Sigmoid colon (tissue), 7 donors: Measurements from ENCODE around the gene EDARADD. TPM values are rescaled to one million over a fixed set of nuclear protein-coding genes. Genes with fewer than 3 reads are reported as not detected.
"Not testable (repeated sequence)": the region's sequence is repeated elsewhere in the genome, so short reads cannot be mapped to it uniquely, and the experiment has no call there.

Experiments used
- DNase-seq: peaks from one replicate; pipeline ENCODE4 v3.0.0-alpha.2; 2019
- H3K27ac ChIP-seq, 4 donors: fragments of 200-600 bp; sonication (generic); one replicate each; pipeline ENCODE4 v1.5.1; 2016 to 2019; ENCODE audit warnings: mild to moderate bottlenecking in 1 of 4
- H3K27me3 ChIP-seq, 3 donors: fragments of 200-600 bp; sonication (generic); one replicate each; pipeline ENCODE4 v1.5.1; 2019; ENCODE audit warnings: mild to moderate bottlenecking in 1 of 3
- H3K36me3 ChIP-seq, 4 donors: fragments of 200-600 bp; sonication (generic); one replicate each; pipeline ENCODE4 v1.5.1; 2016 to 2019
- H3K4me1 ChIP-seq, 4 donors: fragments of 200-600 bp; sonication (generic); one replicate each; pipeline ENCODE4 v1.5.1; 2017 to 2019
- H3K4me3 ChIP-seq, 4 donors: fragments of 200-600 bp; sonication (generic); one replicate each; pipeline ENCODE4 v1.5.1; 2017 to 2019; ENCODE audit warnings: mild to moderate bottlenecking in 2 of 4, moderate library complexity in 1 of 4
- H3K9me3 ChIP-seq, 4 donors: fragments of 200-600 bp in 3 of 4; sonication (generic) in 3 of 4; one replicate each; pipeline versions ENCODE4 v1.5.1 to v1.6.1; 2013 to 2019
- CTCF ChIP-seq, 4 experiments: fragments of 450-650 bp in 3 of 4; fragments of 200-600 bp in 1 of 4; IDR thresholded peaks; one replicate each; pipeline ENCODE4 v1.5.1; 2016 to 2019; ENCODE audit warnings: antibody characterized with exemption in 4 of 4, mild to moderate bottlenecking in 3 of 4, moderate library complexity in 2 of 4
- EP300 ChIP-seq, 4 donors: sonication (generic); formaldehyde crosslinking; IDR thresholded peaks; one replicate each; pipeline ENCODE4 v1.6.1; 2017; ENCODE audit warnings: antibody characterized with exemption in 4 of 4
- POLR2A ChIP-seq, 2 donors: fragments of 450-650 bp; IDR thresholded peaks; one replicate each; pipeline ENCODE4 v1.6.1; 2016; ENCODE audit warnings: antibody characterized with exemption in 2 of 2, mild to moderate bottlenecking in 2 of 2, moderate library complexity in 2 of 2
- POLR2AphosphoS5 ChIP-seq, 4 donors: sonication (generic); formaldehyde crosslinking; IDR thresholded peaks; one replicate each; pipeline ENCODE4 v1.6.1; 2017; ENCODE audit warnings: antibody characterized with exemption in 4 of 4
- WGBS, 2 donors: extraction: QIAGEN DNeasy Blood & Tissue Kit; methylation state at CpG; one replicate each; pipeline ENCODE4 v1.1.7; 2013; 5-methylcytosine and 5-hydroxymethylcytosine counted together
- intact Hi-C: fragments of 100-400 bp; cut with DNase I; formaldehyde crosslinking; loops from one replicate; pipeline ENCODE4 v1.15.1; 2023
- polyA plus RNA-seq, 3 donors: library from polyadenylated mRNA; stranded (reverse); fragments of 200-250 nt; gene quantifications; one replicate each; pipeline ENCODE4 v1.2.3, GENCODE V29; 2013
- total RNA-seq, 4 donors: library from RNA; depleted of rRNA; stranded (reverse); fragments of >200 nt; gene quantifications; one replicate each; pipeline ENCODE4 v1.1.0, GENCODE V29; 2016
- donor health status: healthy with polysubstance abuse.
- donor health status: Bipolar disorder and iron deficiency.
- donor health status: healthy.

The EDARADD gene
- total and polyA plus RNA-seq, 7 donors, result under 0.01 to 0.41 TPM; not detected in 5

- no peaks in the 10 kb centered on the region for H3K4me1 ChIP-seq
- no peaks in the 10 kb centered on the region for H3K27me3 ChIP-seq
- intact Hi-C loops, result no loop called here
- H3K27ac ChIP-seq, result no peak overlapping the region
- TF ChIP-seq POLR2A (IDR thresholded peaks at IDR 0.05), result no peak
- no peak for TF ChIP-seq EP300 (IDR thresholded peaks at IDR 0.05)
- TF ChIP-seq CTCF (IDR thresholded peaks at IDR 0.05), result no peak
- no peak for TF ChIP-seq POLR2AphosphoS5 (IDR thresholded peaks at IDR 0.05)
- H3K9me3 ChIP-seq, result peaks cover 0 to 4% (median 0%) of the 10 kb centered on the region in 4 donors
- H3K4me3 ChIP-seq, result no peak overlapping the region
- no peaks in the 10 kb centered on the region for H3K36me3 ChIP-seq
- no peak for DNase-seq
- 85 to 88% methylated on average over 7 of the region's 7 CpGs for WGBS, 2 donors
Observed at GRCh38 chr1:236361909-236362590, 32.0 kb upstream of the EDARADD start.

GRCh38 chr1:236363237-236363636 lies 30.8 kb upstream of the EDARADD start:
- 93 to 96% methylated on average over 5 of the region's 5 CpGs for WGBS, 2 donors
- peaks cover 0 to under 1% (median 0%) of the 10 kb centered on the region in 4 donors for H3K9me3 ChIP-seq
- no peak overlapping the region for H3K27ac ChIP-seq
- TF ChIP-seq POLR2A (IDR thresholded peaks at IDR 0.05), result no peak
- H3K4me1 ChIP-seq, result no peaks in the 10 kb centered on the region
- H3K36me3 ChIP-seq, result no peaks in the 10 kb centered on the region
- intact Hi-C loops, result no loop called here
- DNase-seq, result no peak
- no peak overlapping the region for H3K4me3 ChIP-seq
- H3K27me3 ChIP-seq, result no peaks in the 10 kb centered on the region

- Histone ChIP-seq H3K9me3 (no peaks in the 10 kb centered on the region), H3K36me3 (no peaks in the 10 kb centered on the region), H3K4me3 (no peak overlapping the region), H3K27me3 (no peaks in the 10 kb centered on the region), H3K27ac (no peak overlapping the region), H3K4me1 (no peaks in the 10 kb centered on the region)
- WGBS, 2 donors, result 51 to 67% methylated on average over 7 of the region's 7 CpGs
- no peak for DNase-seq
- TF ChIP-seq EP300 (IDR thresholded peaks at IDR 0.05) (no peak), POLR2A (IDR thresholded peaks at IDR 0.05) (no peak), CTCF (IDR thresholded peaks at IDR 0.05) (no peak), POLR2AphosphoS5 (IDR thresholded peaks at IDR 0.05) (no peak)
- intact Hi-C loops, result no loop called here
Observed at GRCh38 chr1:236365999-236366570, 28.0 kb upstream of the EDARADD start.

- DNase-seq, H3K27me3 ChIP-seq, H3K27ac ChIP-seq, H3K9me3 ChIP-seq, H3K36me3 ChIP-seq, intact Hi-C loops, H3K4me1 ChIP-seq, H3K4me3 ChIP-seq: not testable (repeated sequence)
- WGBS, 2 donors, result 92 to 96% methylated on average over 12 of the region's 12 CpGs
Observed at GRCh38 chr1:236366681-236367080, 27.4 kb upstream of the EDARADD start.

GRCh38 chr1:236370420-236370819 lies 23.7 kb upstream of the EDARADD start:
- intact Hi-C loops, result no loop called here

More at GRCh38 chr1:236370420-236370819, 23.7 kb upstream of the EDARADD start:
- Histone ChIP-seq H3K27ac (no peak overlapping the region), H3K27me3 (no peaks in the 10 kb centered on the region), H3K4me1 (no peaks in the 10 kb centered on the region), H3K36me3 (no peaks in the 10 kb centered on the region), H3K4me3 (no peak overlapping the region), H3K9me3 (no peaks in the 10 kb centered on the region)
- WGBS, 2 donors, result 70 to 72% methylated on average over 1 of the region's 1 CpG
- DNase-seq, result no peak
- TF ChIP-seq POLR2A (IDR thresholded peaks at IDR 0.05), result no peak
- TF ChIP-seq POLR2AphosphoS5 (IDR thresholded peaks at IDR 0.05), result no peak
- TF ChIP-seq EP300 (IDR thresholded peaks at IDR 0.05), result no peak
- no peak for TF ChIP-seq CTCF (IDR thresholded peaks at IDR 0.05)
